SK-N-MC (cell line): Measurements from ENCODE around the gene CLEC2D.

Source experiments
- DNase-seq: peaks from one replicate; pipeline ENCODE4 v3.0.0-alpha.2; 2011; ENCODE audit warnings: low read depth, low spot score
- H3K27ac ChIP-seq: fragments of 200-600 bp; sonication (generic); 2 replicates; pipeline ENCODE4 v1.5.1; 2016; ENCODE audit warnings: mixed run types
- H3K36me3 ChIP-seq: fragments of 200-600 bp; sonication (generic); 2 replicates; pipeline ENCODE4 v1.6.1; 2017; ENCODE audit warnings: antibody characterized with exemption, low read length, mixed read lengths; ENCODE audit not compliant: insufficient read depth
- H3K4me3 ChIP-seq: fragments of 200-600 bp; sonication (generic); 2 replicates; pipeline ENCODE4 v1.5.1; 2016
- H3K9ac ChIP-seq: fragments of 200-600 bp; sonication (generic); 2 replicates; pipeline ENCODE4 v1.8.0; 2017; ENCODE audit warnings: mixed run types, mixed read lengths; ENCODE audit not compliant: insufficient read length
- H3K9me3 ChIP-seq: fragments of 200-600 bp; sonication (generic); 2 replicates; pipeline ENCODE4 v1.6.1; 2017; ENCODE audit warnings: low read depth, mild to moderate bottlenecking, antibody characterized with exemption, low read length, moderate library complexity, mixed read lengths
- EZH2 ChIP-seq: fragments of 200-600 bp; sonication (generic); IDR thresholded peaks from one replicate; pipeline ENCODE4 v1.6.1; 2017; ENCODE audit warnings: antibody characterized with exemption
- FOXP2 ChIP-seq: optimal IDR thresholded peaks from 2 replicates; pipeline ENCODE3; 2011; ENCODE audit warnings: mild to moderate bottlenecking, moderate library complexity; ENCODE audit not compliant: insufficient read depth; ENCODE audit errors: extremely low read length, control extremely low read depth
- POLR2AphosphoS5 ChIP-seq: IDR thresholded peaks from 2 replicates; pipeline ENCODE4 v1.6.1; 2012; ENCODE audit warnings: mild to moderate bottlenecking, low read depth, low read length, borderline replicate concordance

CLEC2D gene

DNA sequence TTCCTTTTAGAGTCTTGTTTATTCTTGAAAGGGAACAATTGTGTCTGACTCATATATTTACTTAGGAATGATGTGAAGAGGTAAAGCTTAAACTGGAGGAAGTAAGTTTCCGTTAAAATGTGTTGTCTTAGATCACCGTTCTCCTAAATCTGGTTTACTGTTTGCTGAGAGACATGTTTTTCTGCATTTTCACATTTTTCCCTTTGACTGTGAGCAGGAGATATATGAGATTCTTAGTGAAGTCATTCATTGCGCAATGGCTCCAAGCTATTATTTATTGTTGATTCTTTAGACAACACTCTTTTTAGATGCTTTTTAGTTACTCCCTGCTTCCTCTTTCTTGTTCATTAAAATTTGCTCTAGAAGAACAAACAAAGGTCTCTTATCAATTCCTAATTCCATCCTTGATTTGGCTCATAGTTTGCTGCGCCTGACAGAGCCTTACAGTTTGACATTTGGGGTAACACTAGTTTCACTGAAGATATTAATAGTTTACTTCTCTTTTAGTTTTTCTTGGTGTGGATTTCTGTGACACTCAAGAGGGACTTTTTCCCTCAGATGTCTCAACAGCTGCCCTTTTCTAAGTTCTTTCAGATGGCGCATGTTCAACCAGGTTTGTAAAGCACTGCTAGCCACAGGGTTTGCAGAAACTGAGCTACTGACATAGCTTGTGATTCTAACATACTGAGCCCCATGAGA lies 52.0 kb downstream of the CLEC2D start:
- Histone ChIP-seq H3K36me3 (no peaks in the 10 kb centered on the region), H3K9me3 (no peaks in the 10 kb centered on the region), H3K27ac (no peak overlapping the region), H3K4me3 (no peak overlapping the region), H3K9ac (no peak overlapping the region)
- TF ChIP-seq EZH2 (no peak), POLR2AphosphoS5 (no peak), FOXP2 (no peak)
- DNase-seq: no peak

GRCh38 chr12:9724023-9724422 lies 54.5 kb downstream of the CLEC2D start:
- Histone ChIP-seq H3K9me3 (no peaks in the 10 kb centered on the region), H3K9ac (no peak overlapping the region), H3K27ac (no peak overlapping the region), H3K4me3 (no peak overlapping the region), H3K36me3 (no peaks in the 10 kb centered on the region)
- DNase-seq: no peak
- TF ChIP-seq EZH2 (no peak), FOXP2 (no peak), POLR2AphosphoS5 (no peak)

- Histone ChIP-seq H3K4me3 (no peak overlapping the region), H3K27ac (no peak overlapping the region), H3K9ac (no peak overlapping the region), H3K36me3 (no peaks in the 10 kb centered on the region), H3K9me3 (no peaks in the 10 kb centered on the region)
- TF ChIP-seq FOXP2: no peak
- TF ChIP-seq POLR2AphosphoS5: no peak
- TF ChIP-seq EZH2: no peak
- no peak for DNase-seq
Measured at GRCh38 chr12:9725213-9725870, 55.8 kb downstream of the CLEC2D start.

GRCh38 chr12:9727813-9728212 lies 58.3 kb downstream of the CLEC2D start:
- no peak for TF ChIP-seq FOXP2
- no peak for TF ChIP-seq POLR2AphosphoS5
- no peak for TF ChIP-seq EZH2
- no peak for DNase-seq
- H3K4me3 ChIP-seq: no peak overlapping the region
- no peak overlapping the region for H3K27ac ChIP-seq
- H3K9ac ChIP-seq: no peak overlapping the region
- H3K9me3 ChIP-seq: no peaks in the 10 kb centered on the region
- H3K36me3 ChIP-seq: no peaks in the 10 kb centered on the region

DNA sequence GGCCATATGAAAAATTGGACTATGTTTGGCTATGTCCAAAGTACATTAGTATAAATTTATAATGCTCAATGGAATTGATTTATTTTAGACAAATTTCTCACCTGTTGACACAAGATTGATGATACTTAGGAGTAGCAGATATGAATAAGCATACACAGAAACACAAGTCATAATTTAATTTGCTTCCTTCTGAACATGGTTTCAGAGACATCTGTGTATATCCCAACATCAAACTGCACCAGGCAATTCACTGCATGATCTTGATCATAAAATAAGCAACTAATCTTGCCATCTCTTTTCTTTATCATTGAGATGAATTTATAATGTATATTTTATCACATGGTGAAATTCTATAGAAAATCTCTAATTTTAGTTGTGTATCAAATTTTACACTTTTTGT lies 59.6 kb downstream of the CLEC2D start:
- DNase-seq: no peak
- no peak overlapping the region for H3K27ac ChIP-seq

DNA sequence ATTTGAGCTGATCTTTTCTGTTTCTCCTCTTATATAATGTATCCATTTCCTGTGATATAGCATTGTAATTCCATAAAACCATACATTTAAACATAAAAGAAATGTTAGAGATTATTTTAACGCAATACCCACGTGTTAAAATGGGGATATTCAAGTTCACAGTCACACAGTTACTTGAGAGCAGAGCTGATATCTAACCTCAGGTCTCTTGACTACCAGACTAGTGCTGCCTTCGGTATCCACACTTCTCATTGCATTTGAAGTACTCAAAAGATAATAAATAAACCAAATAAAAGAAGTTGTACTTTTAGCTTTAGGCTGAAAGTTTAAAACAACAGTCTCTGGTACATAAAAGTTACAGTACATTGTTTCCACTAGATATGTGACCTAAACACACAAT lies 60.5 kb downstream of the CLEC2D start:
- Histone ChIP-seq H3K27ac (no peak overlapping the region), H3K36me3 (no peaks in the 10 kb centered on the region), H3K9ac (no peak overlapping the region), H3K4me3 (no peak overlapping the region), H3K9me3 (no peaks in the 10 kb centered on the region)
- no peak for TF ChIP-seq EZH2
- no peak for TF ChIP-seq POLR2AphosphoS5
- TF ChIP-seq FOXP2: no peak
- DNase-seq: no peak

More for the DNA sequence above, 59.6 kb downstream of the CLEC2D start:
- TF ChIP-seq EZH2 (no peak), FOXP2 (no peak), POLR2AphosphoS5 (no peak)
- Histone ChIP-seq H3K36me3 (no peaks in the 10 kb centered on the region), H3K4me3 (no peak overlapping the region), H3K9me3 (no peaks in the 10 kb centered on the region), H3K9ac (no peak overlapping the region)

GRCh38 chr12:9730591-9730990 lies 61.1 kb downstream of the CLEC2D start:
- H3K9me3 ChIP-seq: no peaks in the 10 kb centered on the region
- H3K4me3 ChIP-seq: no peak overlapping the region
- TF ChIP-seq FOXP2 (no peak), POLR2AphosphoS5 (no peak)
- DNase-seq: no peak
- H3K27ac ChIP-seq: no peak overlapping the region
- no peak overlapping the region for H3K9ac ChIP-seq
- H3K36me3 ChIP-seq: no peaks in the 10 kb centered on the region

DNA sequence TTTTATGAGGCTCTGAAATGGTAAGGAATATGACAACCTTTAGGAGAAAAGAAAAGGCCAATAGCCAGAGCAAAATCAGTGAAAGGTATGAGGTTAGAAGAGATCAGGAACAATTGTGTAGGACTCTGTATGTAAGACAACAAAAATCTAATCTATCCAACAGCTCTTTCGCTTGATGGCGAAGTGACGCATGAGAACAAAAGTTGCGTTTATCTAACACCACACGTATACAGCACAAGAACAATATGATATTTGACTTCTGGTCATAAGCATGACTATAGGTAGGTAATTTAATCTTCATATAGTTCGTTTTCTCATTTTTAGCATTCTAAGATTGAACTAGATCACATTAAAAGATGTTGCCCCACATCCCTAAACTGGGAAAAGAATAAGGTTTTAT lies 61.9 kb downstream of the CLEC2D start:
- no peak for DNase-seq
- no peak overlapping the region for H3K27ac ChIP-seq

DNA sequence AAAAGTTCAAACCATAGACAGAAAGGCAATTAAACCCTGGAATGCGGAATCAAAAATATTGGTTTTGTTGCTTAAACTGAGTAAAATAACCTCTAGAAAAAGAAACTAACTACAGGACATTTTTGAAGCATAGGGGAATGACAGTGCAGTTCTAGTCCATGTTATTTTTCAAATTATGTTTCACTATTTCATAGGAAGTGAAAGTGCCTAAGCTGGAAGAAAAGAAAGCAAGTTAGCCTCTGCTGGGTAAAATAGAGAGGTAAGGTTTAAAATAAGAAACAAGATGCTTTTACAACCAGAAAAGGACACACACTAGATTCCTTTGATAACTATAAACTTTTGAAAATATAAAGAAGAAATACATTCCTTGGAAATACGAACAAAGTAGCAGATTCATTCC lies 62.3 kb downstream of the CLEC2D start:
- TF ChIP-seq POLR2AphosphoS5 (no peak), FOXP2 (no peak), EZH2 (no peak)
- Histone ChIP-seq H3K36me3 (no peaks in the 10 kb centered on the region), H3K27ac (no peak overlapping the region), H3K4me3 (no peak overlapping the region), H3K9me3 (no peaks in the 10 kb centered on the region), H3K9ac (no peak overlapping the region)
- no peak for DNase-seq

More for the DNA sequence above, 61.9 kb downstream of the CLEC2D start:
- no peak for TF ChIP-seq FOXP2
- TF ChIP-seq POLR2AphosphoS5: no peak
- no peak for TF ChIP-seq EZH2
- H3K9ac ChIP-seq: no peak overlapping the region
- H3K4me3 ChIP-seq: no peak overlapping the region
- no peaks in the 10 kb centered on the region for H3K9me3 ChIP-seq
- no peaks in the 10 kb centered on the region for H3K36me3 ChIP-seq
